ENCODE results near the gene RHEX. TPM values are rescaled to one million over a fixed set of nuclear protein-coding genes. Genes with fewer than 3 reads are reported as not detected.

The RHEX gene
- total and polyA plus RNA-seq, 2 experiments from 2014 or later = not detected

- H3K79me2 ChIP-seq (ENCODE audit: insufficient read depth) = no peaks in the 10 kb centered on the region
- in situ Hi-C loops (cut with MboI) = no loop called here
These were observed 29.3 kb upstream of the RHEX start, which contains the start of gene CTSE for GRCh38 chr1:206023695-206024094. TSS of gene CTSE (minus strand) at chr1:206023895. CDS start at chr1:206023791, 104 bp downstream.

DNA sequence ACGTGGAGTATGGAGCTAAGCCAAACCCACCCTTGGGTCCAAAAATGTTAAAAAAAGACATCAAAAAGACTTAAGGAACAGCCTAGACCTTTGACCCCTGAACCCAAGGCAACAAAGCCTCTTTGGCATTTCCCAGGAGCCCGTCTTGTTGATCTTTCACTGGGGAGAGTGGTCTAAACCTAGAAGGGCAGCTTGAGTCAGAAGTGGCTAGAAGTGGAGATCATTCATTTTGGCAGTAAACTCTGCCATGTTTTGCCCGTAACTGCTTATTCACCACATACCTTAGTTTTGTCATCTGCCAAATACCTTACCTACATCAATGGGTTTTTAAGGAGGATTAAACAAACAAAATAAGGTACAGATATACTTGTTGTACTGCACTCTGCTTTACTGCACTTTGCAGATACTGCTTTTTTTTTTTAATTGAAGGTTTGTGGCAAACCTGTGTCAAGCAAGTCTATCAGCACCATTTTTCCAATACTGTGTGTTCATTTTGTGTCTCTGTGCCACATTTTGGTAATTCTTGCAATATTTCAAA, 27.6 kb upstream of the RHEX start:
- Histone ChIP-seq H3K79me2 (ENCODE audit: insufficient read depth) (no peaks in the 10 kb centered on the region), H3K4me3 (no peak overlapping the region), H3K4me1 (ENCODE audit: insufficient read depth) (peaks cover 14% of the 10 kb centered on the region), H4K20me1 (ENCODE audit: insufficient read depth) (no peaks in the 10 kb centered on the region), H3K9ac (no peak overlapping the region), H3K9me2 (ENCODE audit: insufficient read depth) (no peaks in the 10 kb centered on the region), H3F3A (ENCODE audit: insufficient read depth) (no peaks in the 10 kb centered on the region), H2AFZ (no peak overlapping the region), H3K27me3 (replicated peaks; ENCODE audit: insufficient read depth) (peaks cover 8% of the 10 kb centered on the region; the same call in 1 of the 2 replicates), H3K4me2 (ENCODE audit: unreplicated experiment) (no peak overlapping the region), H3K9me3 (ENCODE audit: low read depth) (no peaks in the 10 kb centered on the region), H3K27ac (no peak overlapping the region), H3K36me3 (ENCODE audit: low read depth) (no peaks in the 10 kb centered on the region)
- no peak for TF ChIP-seq EZH2phosphoT487 (IDR thresholded peaks at IDR 0.05; ENCODE audit: insufficient read depth, low read depth)
- no peak for TF ChIP-seq EZH2 (IDR thresholded peaks at IDR 0.05; ENCODE audit: insufficient read depth, poor library complexity, severe bottlenecking)
- in situ Hi-C loops (cut with MboI) = no loop called here
- DNase-seq = no peak
- 58% methylated on average over 3 of the region's 3 CpGs for WGBS, 2 experiments (ENCODE audit: low coverage in 1 of 2, low lambda C conversion rate in 2 of 2, missing lambda C conversion rate in 2 of 2)

More at GRCh38 chr1:206023695-206024094, 29.3 kb upstream of the RHEX start, which contains the start of gene CTSE:
- peaks cover 7% of the 10 kb centered on the region for H3K4me1 ChIP-seq (ENCODE audit: insufficient read depth)
- no peaks in the 10 kb centered on the region for H3F3A ChIP-seq (ENCODE audit: insufficient read depth)
- DNase-seq = no peak
- TF ChIP-seq EZH2phosphoT487 (IDR thresholded peaks at IDR 0.05; ENCODE audit: insufficient read depth, low read depth) = no peak
- no peak for TF ChIP-seq EZH2 (IDR thresholded peaks at IDR 0.05; ENCODE audit: insufficient read depth, poor library complexity, severe bottlenecking)
- H3K27me3 ChIP-seq (replicated peaks; ENCODE audit: insufficient read depth) = peaks cover 9% of the 10 kb centered on the region
- H4K20me1 ChIP-seq (ENCODE audit: insufficient read depth) = no peaks in the 10 kb centered on the region
- H3K9me2 ChIP-seq (ENCODE audit: insufficient read depth) = no peaks in the 10 kb centered on the region
- H2AFZ ChIP-seq = no peak within 1 kb of the TSS
- no peaks in the 10 kb centered on the region for H3K36me3 ChIP-seq (ENCODE audit: low read depth)
- H3K4me3 ChIP-seq = no peak within 1 kb of the TSS
- H3K9me3 ChIP-seq (ENCODE audit: low read depth) = no peaks in the 10 kb centered on the region
- H3K27ac ChIP-seq = no peak within 1 kb of the TSS
- H3K9ac ChIP-seq = no peak within 1 kb of the TSS
- 80 to 83% methylated on average over 11 of the region's 11 CpGs for WGBS, 2 experiments (ENCODE audit: low coverage in 1 of 2, low lambda C conversion rate in 2 of 2, missing lambda C conversion rate in 2 of 2)
- no peak within 1 kb of the TSS for H3K4me2 ChIP-seq (ENCODE audit: unreplicated experiment)

DNA sequence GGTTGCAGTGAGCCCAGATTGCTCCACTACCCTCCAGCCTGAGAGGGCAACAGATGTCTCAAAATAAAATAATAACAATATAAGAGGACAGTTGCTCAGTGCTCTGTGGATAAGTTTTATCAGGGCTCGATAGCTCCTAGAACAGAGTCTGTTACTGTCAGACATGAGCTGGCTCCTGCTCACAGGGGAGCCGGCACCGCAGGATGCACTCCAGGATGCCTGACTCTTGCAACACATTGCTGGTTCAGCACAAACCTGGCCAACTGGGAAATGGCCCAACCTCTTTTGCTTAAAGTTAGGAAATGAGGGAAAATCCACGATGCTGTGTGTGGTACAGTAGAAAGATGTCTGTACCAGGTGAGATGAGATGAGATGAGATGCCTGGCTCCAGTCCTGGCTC, 23.5 kb upstream of the RHEX start:
- no peak overlapping the region for H3K27ac ChIP-seq
- no peaks in the 10 kb centered on the region for H3K36me3 ChIP-seq (ENCODE audit: low read depth)
- no peaks in the 10 kb centered on the region for H4K20me1 ChIP-seq (ENCODE audit: insufficient read depth)
- no peaks in the 10 kb centered on the region for H3K79me2 ChIP-seq (ENCODE audit: insufficient read depth)
- no peak overlapping the region for H3K9ac ChIP-seq
- TF ChIP-seq EZH2 (IDR thresholded peaks at IDR 0.05; ENCODE audit: insufficient read depth, poor library complexity, severe bottlenecking) (no peak), EZH2phosphoT487 (IDR thresholded peaks at IDR 0.05; ENCODE audit: insufficient read depth, low read depth) (no peak)
- H3F3A ChIP-seq (ENCODE audit: insufficient read depth) = no peaks in the 10 kb centered on the region
- peak; percentile 76 for DNase-seq
- H2AFZ ChIP-seq = no peak overlapping the region
- peaks cover 18% of the 10 kb centered on the region for H3K27me3 ChIP-seq (replicated peaks; ENCODE audit: insufficient read depth)
- in situ Hi-C loops (cut with MboI) = no loop called here
- H3K9me3 ChIP-seq (ENCODE audit: low read depth) = no peaks in the 10 kb centered on the region
- 0 out of 2 replicates have a peak, but pooled peaks cover 6% of the 10 kb centered on the region for H3K4me1 ChIP-seq (ENCODE audit: insufficient read depth)
- no peak overlapping the region for H3K4me3 ChIP-seq
- no peak overlapping the region for H3K4me2 ChIP-seq (ENCODE audit: unreplicated experiment)
- WGBS, 2 experiments (ENCODE audit: low coverage in 1 of 2, low lambda C conversion rate in 2 of 2, missing lambda C conversion rate in 2 of 2) = 1 to 2% methylated on average over 4 of the region's 4 CpGs
- no peaks in the 10 kb centered on the region for H3K9me2 ChIP-seq (ENCODE audit: insufficient read depth)

- 0 out of 2 replicates have a peak, but pooled peaks cover 6% of the 10 kb centered on the region for H3K4me1 ChIP-seq (ENCODE audit: insufficient read depth)
- TF ChIP-seq EZH2 (IDR thresholded peaks at IDR 0.05; ENCODE audit: insufficient read depth, poor library complexity, severe bottlenecking) (no peak), EZH2phosphoT487 (IDR thresholded peaks at IDR 0.05; ENCODE audit: insufficient read depth, low read depth) (no peak)
- H3K27ac ChIP-seq = no peak overlapping the region
- no peak for DNase-seq
- in situ Hi-C loops (cut with MboI) = no loop called here
- no peak overlapping the region for H3K4me2 ChIP-seq (ENCODE audit: unreplicated experiment)
- no peaks in the 10 kb centered on the region for H4K20me1 ChIP-seq (ENCODE audit: insufficient read depth)
- WGBS, 2 experiments (ENCODE audit: low coverage in 1 of 2, low lambda C conversion rate in 2 of 2, missing lambda C conversion rate in 2 of 2) = 70 to 72% methylated on average over 4 of the region's 4 CpGs
- no peak overlapping the region for H2AFZ ChIP-seq
- H3K9ac ChIP-seq = no peak overlapping the region
- H3K4me3 ChIP-seq = no peak overlapping the region
- H3F3A ChIP-seq (ENCODE audit: insufficient read depth) = no peaks in the 10 kb centered on the region
- no peaks in the 10 kb centered on the region for H3K9me3 ChIP-seq (ENCODE audit: low read depth)
- H3K27me3 ChIP-seq (replicated peaks; ENCODE audit: insufficient read depth) = peaks cover 24% of the 10 kb centered on the region
- H3K79me2 ChIP-seq (ENCODE audit: insufficient read depth) = no peaks in the 10 kb centered on the region
- H3K9me2 ChIP-seq (ENCODE audit: insufficient read depth) = no peaks in the 10 kb centered on the region
- H3K36me3 ChIP-seq (ENCODE audit: low read depth) = no peaks in the 10 kb centered on the region
These were observed 22.8 kb upstream of the RHEX start for GRCh38 chr1:206030191-206030590.
